Activated CD8-positive, alpha-beta T cell treated with anti-CD3 and anti-CD28 coated beads, Interleukin-2, amount 10 ng/mL, durations not matched to agents 7 days and 5 days (primary cell): ENCODE data around the gene MAP4K3. TPM values are rescaled to one million over a fixed set of nuclear protein-coding genes. Genes with fewer than 3 reads are reported as not detected.

Experiments
- ATAC-seq: fragments of 150-1000 bp; cut with Tn5 transposase; one replicate; pipeline ENCODE4 v1.10.0; 2021; ENCODE audit warnings: moderate library complexity
- CTCF ChIA-PET: fragments of 350-600 bp; sonication (Branson Sonifier 250); formaldehyde crosslinking; loops from one replicate; lab custom pipeline; 2021; ENCODE audit warnings: antibody characterized with exemption; lab: Charles Lee
- POLR2A ChIA-PET: fragments of 350-600 bp; sonication (Branson Sonifier 250); formaldehyde crosslinking; loops from one replicate; lab custom pipeline; 2021; ENCODE audit warnings: antibody characterized with exemption; lab: Charles Lee
- DNase-seq: peaks from one replicate; pipeline ENCODE4 v3.0.0-alpha.2; 2020
- H3K27ac Mint-ChIP-seq: one replicate; pipeline ENCODE4 v1.8.0; 2021; ENCODE audit warnings: mild to moderate bottlenecking, mixed read lengths
- H3K27me3 Mint-ChIP-seq: one replicate; pipeline ENCODE4 v1.8.0; 2021; ENCODE audit warnings: low read depth, mixed read lengths
- H3K36me3 Mint-ChIP-seq: one replicate; pipeline ENCODE4 v1.8.0; 2021; ENCODE audit warnings: low read depth, mixed read lengths
- H3K4me1 Mint-ChIP-seq: one replicate; pipeline ENCODE4 v1.8.0; 2021; ENCODE audit warnings: low read depth, mixed read lengths
- H3K4me3 Mint-ChIP-seq: one replicate; pipeline ENCODE4 v1.8.0; 2021; ENCODE audit warnings: mild to moderate bottlenecking, mixed read lengths
- H3K9me3 Mint-ChIP-seq: one replicate; pipeline ENCODE4 v1.8.0; 2022; ENCODE audit warnings: mixed read lengths; ENCODE audit not compliant: insufficient read depth
- total RNA-seq, 2 experiments: library from RNA; stranded (reverse); gene quantifications; one replicate each; pipeline ENCODE4 v1.2.3, GENCODE V29; 2021

Gene MAP4K3
- total RNA-seq, 2 experiments from 2014 or later = 5.0 to 6.5 TPM

GRCh38 chr2:39421354-39421753 is 15.7 kb downstream of the MAP4K3 start:
- H3K4me3 Mint-ChIP-seq = no peak overlapping the region
- ATAC-seq = no peak
- CTCF ChIA-PET = no interaction called here

GRCh38 chr2:39419282-39420223 is 17.5 kb downstream of the MAP4K3 start:
- H3K27ac Mint-ChIP-seq = no peak overlapping the region
- H3K36me3 Mint-ChIP-seq = no peaks in the 10 kb centered on the region
- ChIA-PET POLR2A (no interaction called here), CTCF (interaction anchor here (1.0 kb wide), 1 partner anchor 12 kb away, joined by 4 read pairs; no protein-coding TSS in a partner anchor)
- no peaks in the 10 kb centered on the region for H3K9me3 Mint-ChIP-seq
- no peaks in the 10 kb centered on the region for H3K27me3 Mint-ChIP-seq
- ATAC-seq (no peak), DNase-seq (no peak)
- H3K4me1 Mint-ChIP-seq = peaks cover 5% of the 10 kb centered on the region
- no peak overlapping the region for H3K4me3 Mint-ChIP-seq

More at GRCh38 chr2:39421354-39421753, 15.7 kb downstream of the MAP4K3 start:
- DNase-seq = no peak
- Mint-ChIP-seq H3K9me3 (no peaks in the 10 kb centered on the region), H3K27me3 (no peaks in the 10 kb centered on the region), H3K4me1 (peaks cover 8% of the 10 kb centered on the region), H3K36me3 (no peaks in the 10 kb centered on the region), H3K27ac (no peak overlapping the region)
- POLR2A ChIA-PET = no interaction called here

- Mint-ChIP-seq H3K4me3 (no peak overlapping the region), H3K27me3 (no peaks in the 10 kb centered on the region), H3K27ac (no peak overlapping the region), H3K9me3 (no peaks in the 10 kb centered on the region), H3K4me1 (peaks cover 5% of the 10 kb centered on the region), H3K36me3 (no peaks in the 10 kb centered on the region)
- POLR2A ChIA-PET = no interaction called here
- CTCF ChIA-PET = interaction anchor here (0.8 to 1.3 kb wide), 3 partner anchors 9 to 20 kb away, joined by 3 read pairs; no protein-coding TSS in a partner anchor
- ATAC-seq (no peak), DNase-seq (no peak)
These were observed 18.6 kb downstream of the MAP4K3 start for GRCh38 chr2:39418491-39418890.

- no peak for ATAC-seq
- CTCF ChIA-PET = no interaction called here
- no peak overlapping the region for H3K27ac Mint-ChIP-seq
- no peaks in the 10 kb centered on the region for H3K4me1 Mint-ChIP-seq
- no peaks in the 10 kb centered on the region for H3K36me3 Mint-ChIP-seq
- POLR2A ChIA-PET = no interaction called here
- no peak overlapping the region for H3K4me3 Mint-ChIP-seq
- no peak for DNase-seq
- H3K9me3 Mint-ChIP-seq = no peaks in the 10 kb centered on the region
- no peaks in the 10 kb centered on the region for H3K27me3 Mint-ChIP-seq
These were observed 20.9 kb downstream of the MAP4K3 start for GRCh38 chr2:39416140-39416539.

- Mint-ChIP-seq H3K4me3 (no peak overlapping the region), H3K4me1 (peaks cover 5% of the 10 kb centered on the region), H3K27me3 (no peaks in the 10 kb centered on the region), H3K36me3 (no peaks in the 10 kb centered on the region), H3K27ac (no peak overlapping the region), H3K9me3 (no peaks in the 10 kb centered on the region)
- ATAC-seq (no peak), DNase-seq (no peak)
- ChIA-PET POLR2A (no interaction called here), CTCF (no interaction called here)
These were observed 23.9 kb downstream of the MAP4K3 start for GRCh38 chr2:39413063-39413737.

GRCh38 chr2:39411181-39411944 is 25.7 kb downstream of the MAP4K3 start:
- CTCF ChIA-PET = interaction anchor here (1.1 kb wide), 1 partner anchor 21 kb away, joined by 4 read pairs; no protein-coding TSS in a partner anchor
- DNase-seq = no peak
- Mint-ChIP-seq H3K27ac (no peak overlapping the region), H3K4me1 (peaks cover 14% of the 10 kb centered on the region), H3K36me3 (no peaks in the 10 kb centered on the region), H3K4me3 (no peak overlapping the region), H3K9me3 (no peaks in the 10 kb centered on the region), H3K27me3 (no peaks in the 10 kb centered on the region)
- no peak for ATAC-seq
- POLR2A ChIA-PET = no interaction called here

GRCh38 chr2:39409697-39410389 is 27.2 kb downstream of the MAP4K3 start:
- ATAC-seq (no peak), DNase-seq (no peak)
- Mint-ChIP-seq H3K36me3 (no peaks in the 10 kb centered on the region), H3K9me3 (no peaks in the 10 kb centered on the region), H3K4me3 (no peak overlapping the region), H3K27me3 (no peaks in the 10 kb centered on the region), H3K4me1 (peaks cover 14% of the 10 kb centered on the region), H3K27ac (no peak overlapping the region)
- POLR2A ChIA-PET = interaction anchor here (0.7 kb wide), 1 partner anchor 13 kb away, joined by 3 read pairs; no protein-coding TSS in a partner anchor
- CTCF ChIA-PET = no interaction called here

GRCh38 chr2:39408351-39409136 is 28.5 kb downstream of the MAP4K3 start:
- Mint-ChIP-seq H3K27me3 (no peaks in the 10 kb centered on the region), H3K9me3 (no peaks in the 10 kb centered on the region), H3K27ac (no peak overlapping the region), H3K4me1 (peaks cover 18% of the 10 kb centered on the region), H3K4me3 (no peak overlapping the region), H3K36me3 (peaks cover 2% of the 10 kb centered on the region)
- CTCF ChIA-PET = interaction anchor here (0.8 kb wide), 1 partner anchor 29 kb away, joined by 3 read pairs; no protein-coding TSS in a partner anchor
- POLR2A ChIA-PET = no interaction called here
- DNase-seq = no peak
- no peak for ATAC-seq

- Mint-ChIP-seq H3K4me1 (peaks cover 18% of the 10 kb centered on the region), H3K27ac (no peak overlapping the region), H3K36me3 (peaks cover 3% of the 10 kb centered on the region), H3K9me3 (no peaks in the 10 kb centered on the region), H3K27me3 (no peaks in the 10 kb centered on the region), H3K4me3 (no peak overlapping the region)
- no peak for DNase-seq
- ChIA-PET CTCF (no interaction called here), POLR2A (interaction anchor here (0.6 kb wide), 1 partner anchor 163 kb away, joined by 3 read pairs; no protein-coding TSS in a partner anchor)
- no peak for ATAC-seq
These were observed 29.4 kb downstream of the MAP4K3 start for GRCh38 chr2:39407516-39408296.

- ATAC-seq (no peak), DNase-seq (no peak)
- Mint-ChIP-seq H3K4me3 (no peak overlapping the region), H3K27me3 (no peaks in the 10 kb centered on the region), H3K4me1 (peaks cover 30% of the 10 kb centered on the region), H3K27ac (no peak overlapping the region), H3K9me3 (no peaks in the 10 kb centered on the region), H3K36me3 (peaks cover 3% of the 10 kb centered on the region)
- ChIA-PET POLR2A (no interaction called here), CTCF (no interaction called here)
These were observed 31.7 kb downstream of the MAP4K3 start for GRCh38 chr2:39405364-39405763.
